Coronary artery (tissue), 2 donors: ENCODE results near the gene SLC25A51.

ENCODE experiments used
- DNase-seq: peaks from one replicate; pipeline ENCODE4 v3.0.0-alpha.2; 2017; ENCODE audit warnings: low spot score
- H3K27ac ChIP-seq, 2 donors: fragments of 200-600 bp; sonication (generic); one replicate each; pipeline ENCODE4 v1.5.1; 2016 to 2019
- H3K4me3 ChIP-seq: fragments of 200-600 bp; sonication (generic); 2 replicates; pipeline ENCODE4 v1.5.1; 2016; ENCODE audit warnings: mild to moderate bottlenecking, moderate library complexity
- TF ChIP-seq, protein P1 (sequence below): fragments of 200-600 bp; sonication (generic); IDR thresholded peaks from one replicate; pipeline ENCODE4 v1.5.1; 2019; ENCODE audit warnings: antibody characterized with exemption

SLC25A51 gene

DNA sequence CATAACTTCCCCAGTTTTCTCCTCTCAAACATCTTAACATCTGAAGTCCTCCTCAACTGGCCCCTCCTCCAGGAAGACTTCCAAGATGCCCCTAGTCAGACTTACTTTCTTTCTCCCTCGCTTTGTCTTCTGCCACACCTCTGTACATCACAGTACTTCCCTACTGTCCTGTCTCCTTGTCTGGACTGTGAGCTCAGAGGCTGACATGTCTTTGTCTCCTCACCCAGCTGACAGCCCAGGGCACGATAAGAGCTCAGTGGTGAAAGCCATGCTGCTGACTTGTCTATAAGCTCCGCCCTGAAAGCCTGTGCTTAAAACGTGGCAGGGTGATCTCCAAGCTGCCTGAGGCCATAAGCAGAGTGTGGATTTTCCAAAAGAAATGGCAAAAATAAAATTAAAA, 33.0 kb upstream of the SLC25A51 start:
- TF ChIP-seq, protein P1, sequence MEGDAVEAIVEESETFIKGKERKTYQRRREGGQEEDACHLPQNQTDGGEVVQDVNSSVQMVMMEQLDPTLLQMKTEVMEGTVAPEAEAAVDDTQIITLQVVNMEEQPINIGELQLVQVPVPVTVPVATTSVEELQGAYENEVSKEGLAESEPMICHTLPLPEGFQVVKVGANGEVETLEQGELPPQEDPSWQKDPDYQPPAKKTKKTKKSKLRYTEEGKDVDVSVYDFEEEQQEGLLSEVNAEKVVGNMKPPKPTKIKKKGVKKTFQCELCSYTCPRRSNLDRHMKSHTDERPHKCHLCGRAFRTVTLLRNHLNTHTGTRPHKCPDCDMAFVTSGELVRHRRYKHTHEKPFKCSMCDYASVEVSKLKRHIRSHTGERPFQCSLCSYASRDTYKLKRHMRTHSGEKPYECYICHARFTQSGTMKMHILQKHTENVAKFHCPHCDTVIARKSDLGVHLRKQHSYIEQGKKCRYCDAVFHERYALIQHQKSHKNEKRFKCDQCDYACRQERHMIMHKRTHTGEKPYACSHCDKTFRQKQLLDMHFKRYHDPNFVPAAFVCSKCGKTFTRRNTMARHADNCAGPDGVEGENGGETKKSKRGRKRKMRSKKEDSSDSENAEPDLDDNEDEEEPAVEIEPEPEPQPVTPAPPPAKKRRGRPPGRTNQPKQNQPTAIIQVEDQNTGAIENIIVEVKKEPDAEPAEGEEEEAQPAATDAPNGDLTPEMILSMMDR, result no peak
- H3K27ac ChIP-seq, result no peak overlapping the region
- H3K4me3 ChIP-seq, result no peak overlapping the region
- DNase-seq, result no peak

DNA sequence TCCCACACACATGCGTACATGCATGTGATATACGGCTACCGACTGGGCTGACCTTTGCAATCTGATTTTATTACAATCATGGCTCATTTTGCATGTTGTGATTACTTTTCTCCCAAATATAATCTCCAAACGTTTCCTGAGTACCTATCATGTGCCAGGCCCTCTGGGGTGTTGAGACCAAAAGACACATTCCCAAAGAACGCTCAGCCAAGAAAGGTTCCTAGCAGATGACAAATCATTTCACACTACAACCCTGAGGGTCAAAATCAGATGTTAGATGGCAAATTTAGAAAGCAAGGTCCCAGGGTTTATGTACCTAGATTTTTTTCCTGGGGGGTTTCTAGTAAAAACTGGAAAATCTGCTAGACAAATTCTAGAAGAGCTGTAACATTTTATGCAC, 32.4 kb upstream of the SLC25A51 start:
- H3K27ac ChIP-seq, result no peak overlapping the region
- TF ChIP-seq, protein P1, result no peak
- no peak overlapping the region for H3K4me3 ChIP-seq
- no peak for DNase-seq

DNA sequence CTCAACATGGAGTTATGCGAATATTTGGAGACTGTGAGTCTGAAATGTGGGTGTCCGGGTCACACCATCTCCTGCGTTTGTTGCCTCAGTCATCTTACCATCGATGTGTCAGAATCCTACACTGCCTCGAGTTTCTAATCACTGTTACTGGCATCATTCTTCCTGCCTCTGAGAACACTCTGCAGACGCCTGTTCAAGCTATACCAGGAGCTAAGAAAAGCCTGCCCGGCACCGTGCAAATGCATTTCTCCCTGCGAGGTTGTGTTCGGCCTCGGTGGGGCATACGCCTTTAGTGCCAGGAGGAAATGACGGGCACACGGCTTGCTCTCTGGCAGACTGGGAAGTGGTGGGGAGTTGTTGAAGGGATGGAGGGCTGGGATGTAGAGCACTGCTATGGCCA, 31.2 kb upstream of the SLC25A51 start:
- no peak for DNase-seq
- Histone ChIP-seq H3K27ac (no peak overlapping the region), H3K4me3 (no peak overlapping the region)
- TF ChIP-seq, protein P1, result no peak

DNA sequence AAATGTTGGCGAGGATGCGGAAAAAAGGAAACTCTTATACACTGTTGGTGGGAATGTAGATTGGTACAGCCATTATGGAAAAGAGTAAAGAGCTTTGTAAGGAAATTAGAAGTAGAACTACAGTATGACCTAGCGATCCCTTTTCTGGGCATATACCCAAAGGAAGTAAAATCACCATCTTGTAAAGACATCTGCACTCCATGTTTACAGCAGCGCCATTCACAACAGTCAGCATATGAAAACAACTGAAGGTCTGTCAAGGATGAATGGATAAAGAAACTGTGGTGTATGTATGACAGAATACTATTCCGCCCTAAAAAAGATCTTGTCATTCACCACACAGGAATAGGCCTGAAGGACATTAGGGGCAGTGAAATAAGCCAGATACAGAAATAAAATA, 27.7 kb upstream of the SLC25A51 start:
- no peak overlapping the region for H3K4me3 ChIP-seq
- no peak for DNase-seq
- TF ChIP-seq, protein P1, result no peak
- no peak overlapping the region for H3K27ac ChIP-seq

DNA sequence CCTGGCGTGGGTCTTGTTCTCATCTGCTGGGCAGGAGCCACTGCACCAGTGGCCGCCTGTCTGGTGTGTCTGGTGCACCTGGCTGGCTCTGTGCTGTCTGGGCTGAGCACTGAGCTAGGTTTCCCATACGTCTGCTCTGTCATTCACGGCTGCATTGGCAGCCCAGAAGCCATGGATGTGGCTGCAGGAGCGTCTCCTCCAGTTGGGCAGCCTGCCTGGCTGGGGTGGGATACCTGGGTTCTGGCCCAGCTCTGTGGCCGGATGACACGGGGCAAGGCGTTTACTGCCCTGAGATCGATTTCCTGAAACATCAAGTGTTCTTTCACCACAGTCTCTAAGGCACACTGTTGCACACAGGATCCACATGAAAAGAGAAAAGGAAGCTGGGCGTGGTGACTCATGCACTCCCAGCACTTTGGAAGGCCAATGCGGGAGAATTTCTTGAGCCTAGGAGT, 25.5 kb upstream of the SLC25A51 start:
- TF ChIP-seq, protein P1, result no peak
- Histone ChIP-seq H3K4me3 (no peak overlapping the region), H3K27ac (no peak overlapping the region)
- no peak for DNase-seq

DNA sequence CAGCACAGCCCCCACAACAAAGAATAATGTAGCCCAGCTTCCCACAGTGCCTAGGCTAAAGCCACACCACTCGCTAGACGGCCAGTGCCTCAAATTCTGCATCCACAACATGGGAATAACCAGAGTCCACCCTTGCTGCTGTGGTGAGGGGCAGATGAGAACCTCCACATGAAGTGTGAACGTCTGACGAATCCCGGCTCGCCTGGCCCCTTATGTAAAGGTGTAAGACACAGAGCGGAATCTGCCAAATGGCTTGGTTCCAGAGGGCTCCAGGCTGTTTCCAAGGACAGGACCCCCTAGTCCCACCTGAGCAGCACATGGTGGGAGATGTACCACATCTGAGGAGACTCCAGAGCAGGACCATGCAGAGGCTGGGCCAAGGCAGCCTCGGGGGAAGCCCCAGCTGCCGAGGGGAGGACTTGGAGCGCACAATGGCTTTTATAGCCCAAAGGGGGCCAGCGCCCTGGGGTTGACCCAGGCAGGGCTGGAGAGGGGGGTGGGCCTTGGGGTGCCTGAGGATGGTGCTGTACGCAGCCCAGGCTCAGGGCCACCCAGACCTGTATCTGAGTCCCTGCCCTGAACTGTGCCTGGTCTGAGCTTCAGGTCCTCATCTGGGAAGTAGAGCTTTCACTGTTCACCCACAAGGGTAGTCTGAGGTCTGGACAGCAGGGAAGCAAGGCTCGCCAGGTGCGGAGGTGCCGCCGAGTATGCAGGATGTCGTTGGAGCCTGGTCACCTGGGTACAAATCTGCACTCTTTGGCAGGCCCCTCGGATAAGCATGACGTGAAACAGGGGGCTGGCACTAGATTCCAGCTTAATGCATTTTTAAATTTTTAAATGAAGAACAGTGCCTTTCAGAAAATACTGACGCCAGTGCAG, 24.9 kb upstream of the SLC25A51 start:
- H3K4me3 ChIP-seq, result no peak overlapping the region
- TF ChIP-seq, protein P1, result no peak
- H3K27ac ChIP-seq, result no peak overlapping the region
- no peak for DNase-seq
